ENCODE measurements around the gene THG1L.

THG1L gene

GRCh38 chr5:157778121-157778805 lies 47.0 kb downstream of the THG1L start:
- Histone ChIP-seq H3K27me3 (replicated peaks; ENCODE audit: control insufficient read depth, insufficient read depth, low read length, poor library complexity, severe bottlenecking) (no peaks in the 10 kb centered on the region), H3K9me3 (ENCODE audit: control insufficient read depth, low read length) (no peaks in the 10 kb centered on the region), H3K36me3 (ENCODE audit: control insufficient read depth, insufficient read depth, low read length) (no peaks in the 10 kb centered on the region), H3K4me3 (ENCODE audit: insufficient read depth, low read depth, low read length, poor library complexity, severe bottlenecking) (no peak overlapping the region), H3K27ac (ENCODE audit: insufficient read depth, low read length, poor library complexity, severe bottlenecking) (no peak overlapping the region), H3K4me1 (ENCODE audit: control insufficient read depth, insufficient read depth, low read length, poor library complexity, severe bottlenecking) (no peaks in the 10 kb centered on the region)
- no peak for DNase-seq

DNA sequence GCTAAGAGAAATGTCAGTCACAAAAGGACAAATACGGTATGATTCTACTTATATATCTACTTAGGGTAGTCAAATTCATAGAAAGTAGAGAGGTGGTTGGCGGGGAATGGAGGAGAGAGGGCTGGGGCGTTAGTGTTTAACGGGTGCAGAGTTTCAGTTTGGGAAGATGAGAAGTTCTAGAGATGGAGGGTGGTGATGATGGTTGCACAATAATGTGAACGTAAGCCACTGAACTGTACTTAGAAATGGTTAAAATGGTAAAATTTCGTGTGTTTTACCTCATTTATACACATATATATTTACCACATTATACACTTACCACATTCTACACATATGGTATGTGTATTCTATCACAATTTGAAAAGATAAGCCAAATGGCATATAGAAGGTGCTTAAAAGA lies 48.0 kb downstream of the THG1L start:
- H3K9me3 ChIP-seq (ENCODE audit: control insufficient read depth, low read length) = no peaks in the 10 kb centered on the region
- H3K27me3 ChIP-seq (replicated peaks; ENCODE audit: control insufficient read depth, insufficient read depth, low read length, poor library complexity, severe bottlenecking) = no peaks in the 10 kb centered on the region
- H3K36me3 ChIP-seq (ENCODE audit: control insufficient read depth, insufficient read depth, low read length) = no peaks in the 10 kb centered on the region
- no peak overlapping the region for H3K27ac ChIP-seq (ENCODE audit: insufficient read depth, low read length, poor library complexity, severe bottlenecking)
- no peaks in the 10 kb centered on the region for H3K4me1 ChIP-seq (ENCODE audit: control insufficient read depth, insufficient read depth, low read length, poor library complexity, severe bottlenecking)
- H3K4me3 ChIP-seq (ENCODE audit: insufficient read depth, low read depth, low read length, poor library complexity, severe bottlenecking) = no peak overlapping the region
- no peak for DNase-seq

GRCh38 chr5:157785801-157786200 lies 54.6 kb downstream of the THG1L start:
- Histone ChIP-seq H3K4me3 (ENCODE audit: insufficient read depth, low read depth, low read length, poor library complexity, severe bottlenecking) (no peak overlapping the region), H3K27me3 (replicated peaks; ENCODE audit: control insufficient read depth, insufficient read depth, low read length, poor library complexity, severe bottlenecking) (no peaks in the 10 kb centered on the region), H3K4me1 (ENCODE audit: control insufficient read depth, insufficient read depth, low read length, poor library complexity, severe bottlenecking) (no peaks in the 10 kb centered on the region), H3K9me3 (ENCODE audit: control insufficient read depth, low read length) (no peaks in the 10 kb centered on the region), H3K36me3 (ENCODE audit: control insufficient read depth, insufficient read depth, low read length) (peaks cover 28% of the 10 kb centered on the region), H3K27ac (ENCODE audit: insufficient read depth, low read length, poor library complexity, severe bottlenecking) (no peak overlapping the region)
- DNase-seq = no peak

Measured in effector memory CD4-positive, alpha-beta T cell (primary cell).